ENCODE results near the gene TPCN2. TPM values are rescaled to one million over a fixed set of nuclear protein-coding genes. Genes with fewer than 3 reads are reported as not detected.
A peak's percentile ranks its signal among the peaks of the same experiment; 100 is the strongest.

TPCN2 gene
- total and polyA plus RNA-seq, 7 experiments from 2014 or later, result 3.3 to 29.4 (median 21.2) TPM

- H3K9me3 ChIP-seq (ENCODE audit: control insufficient read depth in 2 of 3, low read length in 3 of 3), result no peaks in the 10 kb centered on the region
- Mint-ChIP-seq H3K27me3 (peaks cover 0 to 17% (median 2%) of the 10 kb centered on the region in 5 donors), H3K36me3 (no peaks in the 10 kb centered on the region), H3K27ac (peak overlapping the region in 1 of 9 donors; percentile 62), H3K4me1 (peaks cover 0 to 9% (median 0%) of the 10 kb centered on the region in 7 donors), H3K9me3 (no peaks in the 10 kb centered on the region), H3K4me3 (no peak overlapping the region)
- POLR2A ChIA-PET, result no interaction called here
- DNase-seq, result no peak
- H3K27me3 ChIP-seq (ENCODE audit: control insufficient read depth in 2 of 2, insufficient read depth in 2 of 2, low read length in 2 of 2), result no peaks in the 10 kb centered on the region
- no peaks in the 10 kb centered on the region for H3K36me3 ChIP-seq (ENCODE audit: control insufficient read depth in 2 of 3, insufficient read depth in 3 of 3, low read length in 3 of 3)
- H3K4me3 ChIP-seq (ENCODE audit: low read length), result no peak overlapping the region
- CTCF ChIA-PET, result no interaction called here
- H3K27ac ChIP-seq (ENCODE audit: low read depth, low read length), result no peak overlapping the region
- intact Hi-C loops (cut with micrococcal nuclease), result no loop called here
- no peak for ATAC-seq
- no peaks in the 10 kb centered on the region for H3K4me1 ChIP-seq (ENCODE audit: control insufficient read depth in 2 of 2, insufficient read depth in 2 of 2, low read length in 2 of 2)
These were observed 46.6 kb upstream of the TPCN2 start for GRCh38 chr11:69002110-69002569.

- H3K9me3 Mint-ChIP-seq, result no peaks in the 10 kb centered on the region
- no peaks in the 10 kb centered on the region for H3K36me3 ChIP-seq (ENCODE audit: control insufficient read depth in 2 of 3, insufficient read depth in 3 of 3, low read length in 3 of 3)
- H3K36me3 Mint-ChIP-seq, result no peaks in the 10 kb centered on the region
- H3K4me1 ChIP-seq (ENCODE audit: control insufficient read depth in 2 of 2, insufficient read depth in 2 of 2, low read length in 2 of 2), result no peaks in the 10 kb centered on the region
- ATAC-seq (no peak), DNase-seq (no peak)
- H3K4me3 ChIP-seq (ENCODE audit: low read length), result no peak overlapping the region
- H3K27me3 Mint-ChIP-seq, result peaks cover 0 to 14% (median 2%) of the 10 kb centered on the region in 5 donors
- H3K4me1 Mint-ChIP-seq, result peaks cover 0 to 9% (median 0%) of the 10 kb centered on the region in 7 donors
- intact Hi-C loops (cut with micrococcal nuclease), result no loop called here
- ChIA-PET POLR2A (no interaction called here), CTCF (no interaction called here)
- H3K9me3 ChIP-seq (ENCODE audit: control insufficient read depth in 2 of 3, low read length in 3 of 3), result no peaks in the 10 kb centered on the region
- H3K4me3 Mint-ChIP-seq, result no peak overlapping the region
- no peaks in the 10 kb centered on the region for H3K27me3 ChIP-seq (ENCODE audit: control insufficient read depth in 2 of 2, insufficient read depth in 2 of 2, low read length in 2 of 2)
- no peak overlapping the region for H3K27ac ChIP-seq (ENCODE audit: low read depth, low read length)
- H3K27ac Mint-ChIP-seq, result no peak overlapping the region
These were observed 46.0 kb upstream of the TPCN2 start for GRCh38 chr11:69002570-69003231.

- no peak for ATAC-seq
These were observed 45.3 kb upstream of the TPCN2 start for GRCh38 chr11:69003301-69003865.

GRCh38 chr11:69003866-69004367, 44.8 kb upstream of the TPCN2 start:
- POLR2A ChIA-PET, result no interaction called here
- peaks cover 0 to 7% (median 0%) of the 10 kb centered on the region in 7 donors for H3K4me1 Mint-ChIP-seq
- no peak overlapping the region for H3K4me3 ChIP-seq (ENCODE audit: low read length)
- H3K9me3 ChIP-seq (ENCODE audit: control insufficient read depth in 2 of 3, low read length in 3 of 3), result no peaks in the 10 kb centered on the region
- H3K36me3 Mint-ChIP-seq, result no peaks in the 10 kb centered on the region
- no peak for DNase-seq
- intact Hi-C loops (cut with micrococcal nuclease), result no loop called here
- H3K27me3 Mint-ChIP-seq, result peaks cover 0 to 14% (median under 1%) of the 10 kb centered on the region in 5 donors
- H3K9me3 Mint-ChIP-seq, result no peaks in the 10 kb centered on the region
- H3K36me3 ChIP-seq (ENCODE audit: control insufficient read depth in 2 of 3, insufficient read depth in 3 of 3, low read length in 3 of 3), result no peaks in the 10 kb centered on the region
- CTCF ChIA-PET, result no interaction called here
- H3K4me1 ChIP-seq (ENCODE audit: control insufficient read depth in 2 of 2, insufficient read depth in 2 of 2, low read length in 2 of 2), result no peaks in the 10 kb centered on the region
- H3K27ac ChIP-seq (ENCODE audit: low read depth, low read length), result no peak overlapping the region
- H3K27ac Mint-ChIP-seq, result no peak overlapping the region
- H3K4me3 Mint-ChIP-seq, result no peak overlapping the region
- no peaks in the 10 kb centered on the region for H3K27me3 ChIP-seq (ENCODE audit: control insufficient read depth in 2 of 2, insufficient read depth in 2 of 2, low read length in 2 of 2)
- no peak for ATAC-seq

More at GRCh38 chr11:69003301-69003865, 45.3 kb upstream of the TPCN2 start:
- no peak for DNase-seq
- Histone ChIP-seq H3K27me3 (ENCODE audit: control insufficient read depth in 2 of 2, insufficient read depth in 2 of 2, low read length in 2 of 2) (no peaks in the 10 kb centered on the region), H3K27ac (ENCODE audit: low read depth, low read length) (no peak overlapping the region), H3K4me3 (ENCODE audit: low read length) (no peak overlapping the region), H3K4me1 (ENCODE audit: control insufficient read depth in 2 of 2, insufficient read depth in 2 of 2, low read length in 2 of 2) (no peaks in the 10 kb centered on the region), H3K9me3 (ENCODE audit: control insufficient read depth in 2 of 3, low read length in 3 of 3) (no peaks in the 10 kb centered on the region), H3K36me3 (ENCODE audit: control insufficient read depth in 2 of 3, insufficient read depth in 3 of 3, low read length in 3 of 3) (no peaks in the 10 kb centered on the region)
- H3K4me1 Mint-ChIP-seq, result peaks cover 0 to 9% (median 0%) of the 10 kb centered on the region in 7 donors
- H3K27me3 Mint-ChIP-seq, result peaks cover 0 to 14% (median 2%) of the 10 kb centered on the region in 5 donors
- intact Hi-C loops (cut with micrococcal nuclease), result no loop called here
- no peak overlapping the region for H3K4me3 Mint-ChIP-seq
- no peaks in the 10 kb centered on the region for H3K9me3 Mint-ChIP-seq
- POLR2A ChIA-PET, result no interaction called here
- no peaks in the 10 kb centered on the region for H3K36me3 Mint-ChIP-seq
- H3K27ac Mint-ChIP-seq, result no peak overlapping the region
- CTCF ChIA-PET, result no interaction called here

- no peak for DNase-seq
- Histone ChIP-seq H3K27ac (ENCODE audit: low read depth, low read length) (no peak overlapping the region), H3K4me1 (ENCODE audit: control insufficient read depth in 2 of 2, insufficient read depth in 2 of 2, low read length in 2 of 2) (no peaks in the 10 kb centered on the region), H3K4me3 (ENCODE audit: low read length) (no peak overlapping the region), H3K36me3 (ENCODE audit: control insufficient read depth in 2 of 3, insufficient read depth in 3 of 3, low read length in 3 of 3) (no peaks in the 10 kb centered on the region), H3K27me3 (ENCODE audit: control insufficient read depth in 2 of 2, insufficient read depth in 2 of 2, low read length in 2 of 2) (peaks cover 0 to under 1% of the 10 kb centered on the region in 2 donors), H3K9me3 (ENCODE audit: control insufficient read depth in 2 of 3, low read length in 3 of 3) (no peaks in the 10 kb centered on the region)
- Mint-ChIP-seq H3K9me3 (no peaks in the 10 kb centered on the region), H3K36me3 (no peaks in the 10 kb centered on the region), H3K4me3 (no peak overlapping the region), H3K4me1 (peaks cover 0 to under 1% (median 0%) of the 10 kb centered on the region in 7 donors), H3K27ac (no peak overlapping the region), H3K27me3 (peaks cover 0 to 14% (median 0%) of the 10 kb centered on the region in 5 donors)
- intact Hi-C loops (cut with micrococcal nuclease), result no loop called here
- no peak for ATAC-seq
- CTCF ChIA-PET, result no interaction called here
- POLR2A ChIA-PET, result no interaction called here
These were observed 44.1 kb upstream of the TPCN2 start for GRCh38 chr11:69004411-69005182.

GRCh38 chr11:69005183-69005630, 43.5 kb upstream of the TPCN2 start:
- Histone ChIP-seq H3K27ac (ENCODE audit: low read depth, low read length) (no peak overlapping the region), H3K9me3 (ENCODE audit: control insufficient read depth in 2 of 3, low read length in 3 of 3) (no peaks in the 10 kb centered on the region), H3K4me3 (ENCODE audit: low read length) (no peak overlapping the region), H3K36me3 (ENCODE audit: control insufficient read depth in 2 of 3, insufficient read depth in 3 of 3, low read length in 3 of 3) (no peaks in the 10 kb centered on the region), H3K4me1 (ENCODE audit: control insufficient read depth in 2 of 2, insufficient read depth in 2 of 2, low read length in 2 of 2) (no peaks in the 10 kb centered on the region), H3K27me3 (ENCODE audit: control insufficient read depth in 2 of 2, insufficient read depth in 2 of 2, low read length in 2 of 2) (peaks cover 0 to 4% of the 10 kb centered on the region in 2 donors)
- no peaks in the 10 kb centered on the region for H3K9me3 Mint-ChIP-seq
- H3K4me3 Mint-ChIP-seq, result peak overlapping the region in 2 of 10 donors; percentile 9 to 48
- H3K27ac Mint-ChIP-seq, result no peak overlapping the region
- POLR2A ChIA-PET, result no interaction called here
- peaks cover 0 to 3% (median 0%) of the 10 kb centered on the region in 7 donors for H3K4me1 Mint-ChIP-seq
- ATAC-seq (no peak), DNase-seq (no peak)
- peaks cover 0 to 14% (median 3%) of the 10 kb centered on the region in 5 donors for H3K27me3 Mint-ChIP-seq
- intact Hi-C loops (cut with micrococcal nuclease), result no loop called here
- no peaks in the 10 kb centered on the region for H3K36me3 Mint-ChIP-seq
- CTCF ChIA-PET, result no interaction called here

All from naive thymus-derived CD4-positive, alpha-beta T cell (primary cell).